Fibroblast of pulmonary artery (primary cell): ENCODE results near the gene SULT1C4.

Experiments
- DNase-seq: peaks from one replicate; pipeline ENCODE4 v3.0.0-alpha.2; 2010; ENCODE audit warnings: low read depth
- H3K4me3 ChIP-seq: replicated peaks from 2 replicates; pipeline ENCODE4 v1.5.1; 2011; ENCODE audit warnings: low read depth, mild to moderate bottlenecking, control low read depth, low read length, moderate library complexity
- TF ChIP-seq, protein P1 (sequence below): IDR thresholded peaks from 2 replicates; pipeline ENCODE4 v1.5.1; 2011; ENCODE audit warnings: mild to moderate bottlenecking, control low read depth, low read length, inconsistent platforms; ENCODE audit errors: missing control alignments

The SULT1C4 gene

DNA sequence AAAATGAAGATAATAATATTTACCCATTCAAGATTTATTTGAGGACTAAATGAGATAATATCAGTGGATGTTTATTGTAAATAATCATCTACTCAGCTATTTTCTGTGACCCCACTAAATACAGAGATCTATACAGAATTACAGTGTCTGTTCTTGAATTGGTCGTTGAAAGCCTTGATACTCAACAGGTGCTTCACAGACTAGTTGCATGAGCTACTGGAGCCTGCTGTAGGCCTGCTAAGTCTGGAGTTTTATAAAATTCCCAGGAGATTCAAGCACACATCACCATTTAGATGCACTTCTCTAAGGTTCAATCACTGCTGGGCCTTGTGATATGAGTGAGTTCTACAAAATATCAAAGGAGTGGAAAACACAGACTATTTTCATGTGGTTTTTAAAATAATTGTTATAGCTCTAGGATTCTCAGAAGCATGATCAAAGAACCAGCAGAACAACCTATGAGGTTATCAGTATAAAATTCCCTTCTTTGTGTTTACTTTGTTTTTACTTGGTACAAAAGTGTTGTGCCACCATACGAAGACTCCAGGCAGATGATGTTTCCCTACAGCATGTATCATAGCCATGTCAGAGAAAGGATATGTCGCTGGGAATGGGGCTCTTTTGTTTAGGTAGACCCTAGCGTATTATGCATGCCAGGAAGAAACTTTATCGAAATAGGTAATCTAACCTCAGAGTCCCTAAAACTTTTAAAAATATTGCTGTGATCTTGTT, 7.1 kb downstream of the SULT1C4 start:
- TF ChIP-seq, protein P1, sequence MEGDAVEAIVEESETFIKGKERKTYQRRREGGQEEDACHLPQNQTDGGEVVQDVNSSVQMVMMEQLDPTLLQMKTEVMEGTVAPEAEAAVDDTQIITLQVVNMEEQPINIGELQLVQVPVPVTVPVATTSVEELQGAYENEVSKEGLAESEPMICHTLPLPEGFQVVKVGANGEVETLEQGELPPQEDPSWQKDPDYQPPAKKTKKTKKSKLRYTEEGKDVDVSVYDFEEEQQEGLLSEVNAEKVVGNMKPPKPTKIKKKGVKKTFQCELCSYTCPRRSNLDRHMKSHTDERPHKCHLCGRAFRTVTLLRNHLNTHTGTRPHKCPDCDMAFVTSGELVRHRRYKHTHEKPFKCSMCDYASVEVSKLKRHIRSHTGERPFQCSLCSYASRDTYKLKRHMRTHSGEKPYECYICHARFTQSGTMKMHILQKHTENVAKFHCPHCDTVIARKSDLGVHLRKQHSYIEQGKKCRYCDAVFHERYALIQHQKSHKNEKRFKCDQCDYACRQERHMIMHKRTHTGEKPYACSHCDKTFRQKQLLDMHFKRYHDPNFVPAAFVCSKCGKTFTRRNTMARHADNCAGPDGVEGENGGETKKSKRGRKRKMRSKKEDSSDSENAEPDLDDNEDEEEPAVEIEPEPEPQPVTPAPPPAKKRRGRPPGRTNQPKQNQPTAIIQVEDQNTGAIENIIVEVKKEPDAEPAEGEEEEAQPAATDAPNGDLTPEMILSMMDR: no peak
- no peak overlapping the region for H3K4me3 ChIP-seq
- DNase-seq: no peak

DNA sequence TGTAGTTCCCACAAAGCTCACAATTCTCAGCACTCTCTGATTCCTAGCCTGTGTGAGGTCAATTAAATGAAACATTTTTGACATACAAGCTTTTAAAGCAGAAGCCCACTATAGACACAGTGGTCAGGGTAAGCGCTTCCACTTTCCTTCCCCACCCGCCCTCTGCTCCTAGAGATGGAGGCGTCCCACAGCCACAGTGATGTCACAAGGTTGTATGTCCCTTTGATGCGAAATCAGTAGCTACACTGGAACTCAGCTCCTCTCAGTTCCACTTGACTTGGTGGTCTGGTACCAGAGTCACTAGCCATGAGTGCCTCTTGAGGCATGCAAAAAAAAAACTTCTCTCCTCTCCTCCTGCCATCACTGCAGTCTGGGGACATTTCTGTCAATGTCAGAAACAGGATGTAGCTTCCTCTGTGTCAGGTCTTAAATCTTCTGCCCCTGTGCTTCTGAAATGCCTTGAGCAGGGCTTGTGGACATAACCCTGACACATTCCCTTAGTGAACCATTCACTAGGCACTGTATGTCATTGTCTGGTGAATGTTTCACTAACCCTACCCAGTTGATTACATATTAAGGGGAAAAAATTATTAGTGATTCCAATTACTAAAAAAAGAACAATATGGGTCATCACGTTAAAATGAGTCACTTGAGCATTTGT, 7.8 kb downstream of the SULT1C4 start:
- DNase-seq: no peak
- H3K4me3 ChIP-seq: no peak overlapping the region
- TF ChIP-seq, protein P1: no peak

DNA sequence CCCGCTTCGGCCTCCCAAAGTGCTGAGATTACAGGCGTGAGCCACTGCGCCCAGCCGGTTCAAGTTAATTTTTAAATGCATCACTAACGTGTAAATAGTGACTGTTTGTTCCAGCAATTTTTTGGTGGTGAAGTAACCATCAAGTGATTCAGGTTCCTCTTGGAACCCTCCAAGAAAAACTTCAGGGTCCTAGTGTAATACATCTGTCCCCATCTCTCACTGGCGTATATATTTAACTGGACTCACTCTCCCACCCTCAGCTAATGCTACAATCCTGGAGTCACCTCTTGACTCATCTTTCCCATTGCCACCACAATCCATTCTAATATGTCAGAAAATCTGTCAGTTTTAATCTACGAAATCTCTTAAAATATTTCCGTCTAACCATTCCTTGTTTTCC, 10.3 kb downstream of the SULT1C4 start:
- TF ChIP-seq, protein P1: no peak
- no peak for DNase-seq

DNA sequence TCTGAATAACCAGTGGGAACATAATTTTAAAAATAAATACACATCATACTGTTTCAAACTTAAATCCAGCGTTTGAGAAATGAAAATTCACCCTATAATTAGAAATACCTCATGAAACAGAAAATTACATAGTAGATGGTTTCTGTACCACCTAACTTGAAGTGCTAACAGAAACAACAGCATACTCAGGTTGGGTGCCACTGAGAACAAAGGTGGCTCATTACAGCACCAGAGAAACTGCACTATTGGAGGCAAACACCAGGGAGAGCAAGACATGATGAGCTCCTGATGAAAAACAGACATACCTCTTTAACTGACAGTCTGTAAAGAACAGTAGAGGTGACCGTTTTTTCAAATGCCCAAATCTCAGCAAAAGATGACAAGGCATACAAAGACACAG, 12.6 kb downstream of the SULT1C4 start:
- TF ChIP-seq, protein P1: no peak
- no peak overlapping the region for H3K4me3 ChIP-seq
- no peak for DNase-seq

More for the DNA sequence above, 10.3 kb downstream of the SULT1C4 start:
- no peak overlapping the region for H3K4me3 ChIP-seq

DNA sequence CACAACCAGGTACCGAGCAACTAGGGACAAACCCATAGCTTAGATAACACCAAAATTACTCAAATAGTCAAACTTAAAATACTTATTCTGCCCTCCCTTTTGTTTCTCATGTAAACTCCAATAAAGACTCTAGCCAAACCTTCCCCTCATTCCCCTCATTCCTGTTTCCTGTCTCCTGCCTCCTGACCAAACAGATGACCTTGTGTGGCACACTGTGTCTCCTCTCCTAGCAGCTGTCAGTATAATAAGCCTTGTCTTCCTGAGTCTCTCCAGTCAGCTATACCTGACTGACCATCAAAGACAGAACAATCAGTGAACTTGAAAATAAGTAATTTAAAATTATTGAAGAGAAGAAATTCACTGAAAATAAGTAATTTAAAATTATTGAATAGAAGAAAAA, 14.3 kb downstream of the SULT1C4 start:
- no peak for DNase-seq
- TF ChIP-seq, protein P1: no peak
- H3K4me3 ChIP-seq: no peak overlapping the region

DNA sequence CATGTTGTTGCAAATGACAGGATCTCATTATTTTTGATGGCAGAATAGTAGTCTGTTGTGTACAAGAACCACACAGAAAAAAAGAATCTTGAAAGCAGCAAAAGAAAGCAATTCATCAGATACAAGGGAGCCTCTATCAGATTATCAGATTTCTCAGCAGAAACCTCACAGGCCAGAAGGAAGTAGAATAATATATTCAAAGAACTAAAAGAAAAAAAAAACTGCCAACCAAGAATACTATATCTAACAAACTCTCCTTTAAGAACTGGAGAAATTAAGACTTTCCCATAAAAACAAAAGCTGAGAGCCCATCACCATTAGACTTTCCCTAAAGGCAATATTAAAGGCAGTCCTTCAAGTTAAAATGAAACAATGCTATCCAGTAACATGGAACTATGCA, 15.4 kb downstream of the SULT1C4 start:
- TF ChIP-seq, protein P1: no peak
- no peak overlapping the region for H3K4me3 ChIP-seq
- no peak for DNase-seq

DNA sequence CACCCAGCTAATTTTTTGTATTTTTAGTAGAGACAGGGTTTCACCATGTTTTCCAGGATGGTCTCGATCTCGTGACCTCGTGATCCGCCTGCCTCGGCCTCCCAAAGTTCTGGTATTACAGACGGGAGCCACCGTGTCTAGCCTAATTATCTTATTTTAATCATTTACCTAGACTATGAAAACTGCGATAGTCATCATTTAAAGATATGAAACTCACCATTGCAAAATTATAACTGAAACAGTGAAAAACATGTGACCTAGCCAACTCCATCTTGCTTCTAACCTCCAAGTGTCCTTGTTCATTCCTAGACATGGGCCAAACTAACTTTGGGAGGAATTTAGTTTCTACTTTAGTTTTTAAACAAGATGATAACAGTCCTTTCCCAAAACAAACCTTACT, 17.4 kb downstream of the SULT1C4 start:
- TF ChIP-seq, protein P1: no peak
- no peak for DNase-seq
- H3K4me3 ChIP-seq: no peak overlapping the region
